WTC11 (cell line): ENCODE results near the gene MLC1. TPM values are rescaled to one million over a fixed set of nuclear protein-coding genes. Genes with fewer than 3 reads are reported as not detected.

Experiments used
- ATAC-seq: fragments of 200-7000 bp; cut with Tn5 transposase; 2 replicates; pipeline ENCODE4 v1.10.0; 2021; ENCODE audit warnings: mild to moderate bottlenecking, moderate library complexity
- CTCF ChIA-PET: fragments of 300-600 bp; sonication (Branson Sonifier 250); formaldehyde crosslinking; loops from one replicate; lab custom pipeline; 2021; ENCODE audit warnings: antibody characterized with exemption; lab: Charles Lee
- POLR2A ChIA-PET: fragments of 350-600 bp; sonication (Branson Sonifier 250); formaldehyde crosslinking; loops from one replicate; lab custom pipeline; 2021; ENCODE audit warnings: antibody characterized with exemption; lab: Charles Lee
- DNase-seq: peaks from one replicate; pipeline ENCODE4 v3.0.0; 2021; ENCODE audit warnings: low spot score
- H3K27ac Mint-ChIP-seq: 2 replicates; pipeline ENCODE4 v1.8.0; 2021; ENCODE audit warnings: mixed read lengths
- H3K27me3 Mint-ChIP-seq: 2 replicates; pipeline ENCODE4 v1.8.0; 2021; ENCODE audit warnings: low read depth, mild to moderate bottlenecking, moderate library complexity, mixed read lengths
- H3K36me3 Mint-ChIP-seq: 2 replicates; pipeline ENCODE4 v1.8.0; 2021; ENCODE audit warnings: mixed read lengths
- H3K4me1 Mint-ChIP-seq: 2 replicates; pipeline ENCODE4 v1.8.0; 2022; ENCODE audit warnings: mixed read lengths
- H3K4me3 Mint-ChIP-seq: 2 replicates; pipeline ENCODE4 v1.8.0; 2021; ENCODE audit warnings: mild to moderate bottlenecking, moderate library complexity, mixed read lengths
- H3K9me3 Mint-ChIP-seq: 2 replicates; pipeline ENCODE4 v1.8.0; 2021; ENCODE audit warnings: mixed read lengths
- EMX1 ChIP-seq: fragments of 250-450 bp; sonication (Bioruptor Pico); IDR thresholded peaks from 2 replicates; pipeline ENCODE4 v1.8.0; 2021; ENCODE audit warnings: mild to moderate bottlenecking
- GABPB1 ChIP-seq: sonication (generic); formaldehyde crosslinking; IDR thresholded peaks from 2 replicates; pipeline ENCODE4 v1.8.1; 2023; ENCODE audit warnings: mild to moderate bottlenecking, missing genetic modification reagents
- JUN ChIP-seq: sonication (generic); formaldehyde crosslinking; IDR thresholded peaks from 2 replicates; pipeline ENCODE4 v1.8.0; 2023; ENCODE audit warnings: mild to moderate bottlenecking, missing genetic modification reagents
- MXD4 ChIP-seq: fragments of 250-450 bp; sonication (Bioruptor Pico); IDR thresholded peaks from 2 replicates; pipeline ENCODE4 v1.8.0; 2021; ENCODE audit warnings: mild to moderate bottlenecking, moderate library complexity, borderline replicate concordance
- NR3C1 ChIP-seq: sonication (generic); formaldehyde crosslinking; conservative IDR thresholded peaks from 2 replicates; pipeline ENCODE4 v1.8.1; 2023; ENCODE audit warnings: low read depth, mild to moderate bottlenecking, missing genetic modification reagents
- PRRX2 ChIP-seq: fragments of 250-450 bp; sonication (Bioruptor Pico); IDR thresholded peaks from 2 replicates; pipeline ENCODE4 v1.8.0; 2021; ENCODE audit warnings: mild to moderate bottlenecking
- RELA ChIP-seq: sonication (generic); formaldehyde crosslinking; IDR thresholded peaks from 2 replicates; pipeline ENCODE4 v1.8.1; 2022; ENCODE audit warnings: missing genetic modification reagents, mild to moderate bottlenecking, borderline replicate concordance
- TCF7 ChIP-seq: sonication (generic); formaldehyde crosslinking; IDR thresholded peaks from 2 replicates; pipeline ENCODE4 v1.8.0; 2022; ENCODE audit warnings: mild to moderate bottlenecking, low read depth, missing genetic modification reagents, moderate library complexity
- TEAD1 ChIP-seq: sonication (generic); formaldehyde crosslinking; IDR thresholded peaks from 2 replicates; pipeline ENCODE4 v1.8.0; 2022; ENCODE audit warnings: mild to moderate bottlenecking, missing genetic modification reagents
- ZNF317 ChIP-seq: sonication (generic); formaldehyde crosslinking; IDR thresholded peaks from 2 replicates; pipeline ENCODE4 v1.8.1; 2023; ENCODE audit warnings: low read depth, mild to moderate bottlenecking, moderate library complexity, missing genetic modification reagents, borderline replicate concordance
- total RNA-seq: library from RNA; stranded (reverse); gene quantifications from 3 replicates; pipeline ENCODE4 v1.2.3, GENCODE V29; 2021
- TF ChIP-seq, protein P1 (sequence below): sonication (generic); formaldehyde crosslinking; IDR thresholded peaks from 2 replicates; pipeline ENCODE4 v1.8.1; 2022; ENCODE audit warnings: mild to moderate bottlenecking, missing genetic modification reagents, moderate library complexity, borderline replicate concordance
- TF ChIP-seq, protein P2 (sequence below): sonication (generic); formaldehyde crosslinking; IDR thresholded peaks from 2 replicates; pipeline ENCODE4 v1.8.1; 2023; ENCODE audit warnings: mild to moderate bottlenecking, moderate library complexity, missing genetic modification reagents
- TF ChIP-seq, protein P3 (sequence below): fragments of 250-450 bp; sonication (Bioruptor Pico); IDR thresholded peaks from 2 replicates; pipeline ENCODE4 v1.9.0; 2021; ENCODE audit warnings: moderate library complexity, mild to moderate bottlenecking, inconsistent platforms, borderline replicate concordance
- TF ChIP-seq, protein P4 (sequence below): fragments of 200-600 bp; IDR thresholded peaks from 2 replicates; pipeline ENCODE4 v1.8.0; 2022; ENCODE audit warnings: antibody characterized with exemption
- TF ChIP-seq, protein P5 (sequence below): sonication (generic); formaldehyde crosslinking; IDR thresholded peaks from 2 replicates; pipeline ENCODE4 v1.8.1; 2022; ENCODE audit warnings: missing genetic modification reagents, borderline replicate concordance
- TF ChIP-seq, protein P6 (sequence below): sonication (generic); formaldehyde crosslinking; IDR thresholded peaks from 2 replicates; pipeline ENCODE4 v1.8.1; 2023; ENCODE audit warnings: mild to moderate bottlenecking, missing genetic modification reagents, moderate library complexity
- TF ChIP-seq, protein P7 (sequence below): fragments of 250-450 bp; sonication (Bioruptor Pico); conservative IDR thresholded peaks from 2 replicates; pipeline ENCODE4 v1.9.0; 2021; ENCODE audit warnings: mild to moderate bottlenecking
- TF ChIP-seq, protein P8 (sequence below): sonication (generic); formaldehyde crosslinking; IDR thresholded peaks from 2 replicates; pipeline ENCODE4 v1.8.1; 2023; ENCODE audit warnings: mild to moderate bottlenecking, missing genetic modification reagents, borderline replicate concordance

MLC1 gene
- total RNA-seq, 1 experiment from 2014 or later = 0.13 TPM

DNA sequence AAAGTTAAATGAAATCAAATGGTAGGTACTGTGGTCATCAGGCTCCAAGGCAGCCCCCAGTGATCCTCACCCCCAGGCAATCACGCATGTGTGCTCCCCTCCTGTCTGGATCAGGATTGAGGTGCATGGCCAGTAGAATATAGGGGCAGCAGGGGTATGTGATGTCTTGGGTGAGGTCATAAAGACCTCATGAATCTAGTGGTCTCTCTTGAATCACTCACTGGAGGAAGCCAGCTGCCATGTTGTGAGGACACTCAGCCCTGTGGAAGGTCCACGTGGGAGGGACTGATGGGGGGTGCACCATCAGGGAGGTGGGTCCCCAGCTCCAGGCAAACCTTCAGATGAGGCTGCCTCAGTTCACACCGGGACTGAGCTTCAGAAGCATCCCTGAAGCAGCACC is 65.9 kb downstream of the MLC1 start (continued):
- TF ChIP-seq, protein P1, sequence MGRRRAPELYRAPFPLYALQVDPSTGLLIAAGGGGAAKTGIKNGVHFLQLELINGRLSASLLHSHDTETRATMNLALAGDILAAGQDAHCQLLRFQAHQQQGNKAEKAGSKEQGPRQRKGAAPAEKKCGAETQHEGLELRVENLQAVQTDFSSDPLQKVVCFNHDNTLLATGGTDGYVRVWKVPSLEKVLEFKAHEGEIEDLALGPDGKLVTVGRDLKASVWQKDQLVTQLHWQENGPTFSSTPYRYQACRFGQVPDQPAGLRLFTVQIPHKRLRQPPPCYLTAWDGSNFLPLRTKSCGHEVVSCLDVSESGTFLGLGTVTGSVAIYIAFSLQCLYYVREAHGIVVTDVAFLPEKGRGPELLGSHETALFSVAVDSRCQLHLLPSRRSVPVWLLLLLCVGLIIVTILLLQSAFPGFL (CRISPR knock-in tag) = no peak
- TF ChIP-seq, protein P2, sequence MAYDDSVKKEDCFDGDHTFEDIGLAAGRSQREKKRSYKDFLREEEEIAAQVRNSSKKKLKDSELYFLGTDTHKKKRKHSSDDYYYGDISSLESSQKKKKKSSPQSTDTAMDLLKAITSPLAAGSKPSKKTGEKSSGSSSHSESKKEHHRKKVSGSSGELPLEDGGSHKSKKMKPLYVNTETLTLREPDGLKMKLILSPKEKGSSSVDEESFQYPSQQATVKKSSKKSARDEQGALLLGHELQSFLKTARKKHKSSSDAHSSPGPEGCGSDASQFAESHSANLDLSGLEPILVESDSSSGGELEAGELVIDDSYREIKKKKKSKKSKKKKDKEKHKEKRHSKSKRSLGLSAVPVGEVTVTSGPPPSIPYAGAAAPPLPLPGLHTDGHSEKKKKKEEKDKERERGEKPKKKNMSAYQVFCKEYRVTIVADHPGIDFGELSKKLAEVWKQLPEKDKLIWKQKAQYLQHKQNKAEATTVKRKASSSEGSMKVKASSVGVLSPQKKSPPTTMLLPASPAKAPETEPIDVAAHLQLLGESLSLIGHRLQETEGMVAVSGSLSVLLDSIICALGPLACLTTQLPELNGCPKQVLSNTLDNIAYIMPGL (CRISPR knock-in tag) = no peak
- TF ChIP-seq ZNF317 (no peak), EMX1 (CRISPR knock-in tag) (no peak), TCF7 (no peak)
- TF ChIP-seq, all 79 proteins: peak for 0

DNA sequence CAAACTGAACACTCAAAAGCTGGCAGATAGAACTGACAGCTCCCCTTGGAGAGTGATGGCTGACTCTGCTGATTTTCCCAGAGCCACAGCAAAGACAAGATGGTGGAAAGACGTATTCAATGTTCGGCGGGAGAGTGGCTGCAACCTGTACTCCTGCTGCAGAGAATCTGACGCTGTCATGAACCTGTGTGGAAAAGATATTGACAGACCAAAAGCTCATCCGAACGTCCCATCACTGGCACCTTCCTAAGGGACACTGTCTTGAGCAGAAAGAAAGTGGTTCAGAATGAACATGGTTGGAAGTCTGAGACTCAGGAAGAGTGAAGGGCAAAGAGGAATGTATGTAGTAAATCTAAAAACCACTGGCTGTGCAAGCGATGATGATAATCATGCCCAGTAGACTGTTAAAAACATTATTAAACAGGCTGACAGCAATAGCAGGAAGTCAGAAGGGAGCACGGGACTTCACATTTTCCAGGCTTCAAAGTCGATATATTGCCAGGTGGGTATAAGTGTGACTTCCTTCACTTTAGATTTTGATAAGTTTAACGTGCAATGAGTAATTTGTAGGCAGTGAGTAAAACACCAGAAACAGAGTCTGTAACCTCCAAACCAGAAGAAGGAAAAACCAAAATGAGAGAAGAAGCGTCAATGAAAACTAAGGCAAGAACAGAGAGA is 66.5 kb downstream of the MLC1 start:
- no peak for ATAC-seq
- CTCF ChIA-PET = interaction anchor here (1.0 kb wide), 1 partner anchor 12 kb away, joined by 7 read pairs; no protein-coding TSS in a partner anchor
- TF ChIP-seq, protein P3, sequence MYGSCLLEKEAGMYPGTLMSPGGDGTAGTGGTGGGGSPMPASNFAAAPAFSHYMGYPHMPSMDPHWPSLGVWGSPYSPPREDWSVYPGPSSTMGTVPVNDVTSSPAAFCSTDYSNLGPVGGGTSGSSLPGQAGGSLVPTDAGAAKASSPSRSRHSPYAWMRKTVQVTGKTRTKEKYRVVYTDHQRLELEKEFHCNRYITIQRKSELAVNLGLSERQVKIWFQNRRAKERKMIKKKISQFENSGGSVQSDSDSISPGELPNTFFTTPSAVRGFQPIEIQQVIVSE (CRISPR knock-in tag) = no peak
- TF ChIP-seq TEAD1 (CRISPR knock-in tag) (no peak), NR3C1 (CRISPR knock-in tag) (no peak), MXD4 (CRISPR knock-in tag) (no peak), GABPB1 (CRISPR knock-in tag) (no peak), RELA (CRISPR knock-in tag) (no peak), ZNF317 (no peak), JUN (CRISPR knock-in tag) (no peak), PRRX2 (no peak)
- TF ChIP-seq, protein P4, sequence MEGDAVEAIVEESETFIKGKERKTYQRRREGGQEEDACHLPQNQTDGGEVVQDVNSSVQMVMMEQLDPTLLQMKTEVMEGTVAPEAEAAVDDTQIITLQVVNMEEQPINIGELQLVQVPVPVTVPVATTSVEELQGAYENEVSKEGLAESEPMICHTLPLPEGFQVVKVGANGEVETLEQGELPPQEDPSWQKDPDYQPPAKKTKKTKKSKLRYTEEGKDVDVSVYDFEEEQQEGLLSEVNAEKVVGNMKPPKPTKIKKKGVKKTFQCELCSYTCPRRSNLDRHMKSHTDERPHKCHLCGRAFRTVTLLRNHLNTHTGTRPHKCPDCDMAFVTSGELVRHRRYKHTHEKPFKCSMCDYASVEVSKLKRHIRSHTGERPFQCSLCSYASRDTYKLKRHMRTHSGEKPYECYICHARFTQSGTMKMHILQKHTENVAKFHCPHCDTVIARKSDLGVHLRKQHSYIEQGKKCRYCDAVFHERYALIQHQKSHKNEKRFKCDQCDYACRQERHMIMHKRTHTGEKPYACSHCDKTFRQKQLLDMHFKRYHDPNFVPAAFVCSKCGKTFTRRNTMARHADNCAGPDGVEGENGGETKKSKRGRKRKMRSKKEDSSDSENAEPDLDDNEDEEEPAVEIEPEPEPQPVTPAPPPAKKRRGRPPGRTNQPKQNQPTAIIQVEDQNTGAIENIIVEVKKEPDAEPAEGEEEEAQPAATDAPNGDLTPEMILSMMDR = no peak
- TF ChIP-seq, protein P5, sequence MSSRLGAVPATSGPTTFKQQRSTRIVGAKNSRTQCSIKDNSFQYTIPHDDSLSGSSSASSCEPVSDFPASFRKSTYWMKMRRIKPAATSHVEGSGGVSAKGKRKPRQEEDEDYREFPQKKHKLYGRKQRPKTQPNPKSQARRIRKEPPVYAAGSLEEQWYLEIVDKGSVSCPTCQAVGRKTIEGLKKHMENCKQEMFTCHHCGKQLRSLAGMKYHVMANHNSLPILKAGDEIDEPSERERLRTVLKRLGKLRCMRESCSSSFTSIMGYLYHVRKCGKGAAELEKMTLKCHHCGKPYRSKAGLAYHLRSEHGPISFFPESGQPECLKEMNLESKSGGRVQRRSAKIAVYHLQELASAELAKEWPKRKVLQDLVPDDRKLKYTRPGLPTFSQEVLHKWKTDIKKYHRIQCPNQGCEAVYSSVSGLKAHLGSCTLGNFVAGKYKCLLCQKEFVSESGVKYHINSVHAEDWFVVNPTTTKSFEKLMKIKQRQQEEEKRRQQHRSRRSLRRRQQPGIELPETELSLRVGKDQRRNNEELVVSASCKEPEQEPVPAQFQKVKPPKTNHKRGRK (CRISPR knock-in tag) = no peak
- TF ChIP-seq, protein P6, sequence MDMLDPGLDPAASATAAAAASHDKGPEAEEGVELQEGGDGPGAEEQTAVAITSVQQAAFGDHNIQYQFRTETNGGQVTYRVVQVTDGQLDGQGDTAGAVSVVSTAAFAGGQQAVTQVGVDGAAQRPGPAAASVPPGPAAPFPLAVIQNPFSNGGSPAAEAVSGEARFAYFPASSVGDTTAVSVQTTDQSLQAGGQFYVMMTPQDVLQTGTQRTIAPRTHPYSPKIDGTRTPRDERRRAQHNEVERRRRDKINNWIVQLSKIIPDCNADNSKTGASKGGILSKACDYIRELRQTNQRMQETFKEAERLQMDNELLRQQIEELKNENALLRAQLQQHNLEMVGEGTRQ (CRISPR knock-in tag) = no peak
- TF ChIP-seq, protein P7, sequence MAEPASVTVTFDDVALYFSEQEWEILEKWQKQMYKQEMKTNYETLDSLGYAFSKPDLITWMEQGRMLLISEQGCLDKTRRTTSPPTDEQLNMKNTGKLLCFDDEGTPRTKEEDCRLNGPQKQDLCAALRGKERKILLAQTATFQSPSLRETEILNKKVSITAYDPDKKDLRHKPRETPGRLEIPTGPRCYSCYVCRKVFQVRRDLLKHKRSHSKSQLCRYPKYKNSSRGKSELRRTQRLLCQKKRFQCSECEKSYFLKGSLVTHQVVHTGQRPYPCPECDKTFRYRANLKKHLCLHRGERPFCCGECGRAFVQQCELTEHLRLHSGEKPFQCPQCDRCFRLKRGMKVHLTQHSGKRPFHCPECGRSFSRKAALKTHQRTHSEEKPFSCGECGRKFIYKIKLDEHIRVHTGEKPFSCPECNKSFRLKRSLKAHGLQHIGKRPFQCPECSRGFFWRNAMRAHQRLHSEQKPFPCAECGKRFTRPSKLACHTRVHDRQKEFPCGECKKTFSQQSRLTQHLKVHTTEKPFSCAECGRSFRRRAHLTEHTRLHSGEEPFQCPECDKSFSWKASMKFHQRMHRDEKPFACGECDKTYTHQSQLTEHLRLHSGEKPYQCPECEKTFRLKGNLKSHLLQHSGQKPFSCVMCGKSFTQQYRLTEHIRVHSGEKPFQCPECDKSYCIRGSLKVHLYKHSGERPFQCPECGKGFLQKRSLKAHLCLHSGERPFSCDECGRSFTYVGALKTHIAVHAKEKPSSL (CRISPR knock-in tag) = no peak
- TF ChIP-seq, protein P2 (CRISPR knock-in tag) = no peak
- TF ChIP-seq, protein P8, sequence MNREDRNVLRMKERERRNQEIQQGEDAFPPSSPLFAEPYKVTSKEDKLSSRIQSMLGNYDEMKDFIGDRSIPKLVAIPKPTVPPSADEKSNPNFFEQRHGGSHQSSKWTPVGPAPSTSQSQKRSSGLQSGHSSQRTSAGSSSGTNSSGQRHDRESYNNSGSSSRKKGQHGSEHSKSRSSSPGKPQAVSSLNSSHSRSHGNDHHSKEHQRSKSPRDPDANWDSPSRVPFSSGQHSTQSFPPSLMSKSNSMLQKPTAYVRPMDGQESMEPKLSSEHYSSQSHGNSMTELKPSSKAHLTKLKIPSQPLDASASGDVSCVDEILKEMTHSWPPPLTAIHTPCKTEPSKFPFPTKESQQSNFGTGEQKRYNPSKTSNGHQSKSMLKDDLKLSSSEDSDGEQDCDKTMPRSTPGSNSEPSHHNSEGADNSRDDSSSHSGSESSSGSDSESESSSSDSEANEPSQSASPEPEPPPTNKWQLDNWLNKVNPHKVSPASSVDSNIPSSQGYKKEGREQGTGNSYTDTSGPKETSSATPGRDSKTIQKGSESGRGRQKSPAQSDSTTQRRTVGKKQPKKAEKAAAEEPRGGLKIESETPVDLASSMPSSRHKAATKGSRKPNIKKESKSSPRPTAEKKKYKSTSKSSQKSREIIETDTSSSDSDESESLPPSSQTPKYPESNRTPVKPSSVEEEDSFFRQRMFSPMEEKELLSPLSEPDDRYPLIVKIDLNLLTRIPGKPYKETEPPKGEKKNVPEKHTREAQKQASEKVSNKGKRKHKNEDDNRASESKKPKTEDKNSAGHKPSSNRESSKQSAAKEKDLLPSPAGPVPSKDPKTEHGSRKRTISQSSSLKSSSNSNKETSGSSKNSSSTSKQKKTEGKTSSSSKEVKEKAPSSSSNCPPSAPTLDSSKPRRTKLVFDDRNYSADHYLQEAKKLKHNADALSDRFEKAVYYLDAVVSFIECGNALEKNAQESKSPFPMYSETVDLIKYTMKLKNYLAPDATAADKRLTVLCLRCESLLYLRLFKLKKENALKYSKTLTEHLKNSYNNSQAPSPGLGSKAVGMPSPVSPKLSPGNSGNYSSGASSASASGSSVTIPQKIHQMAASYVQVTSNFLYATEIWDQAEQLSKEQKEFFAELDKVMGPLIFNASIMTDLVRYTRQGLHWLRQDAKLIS (CRISPR knock-in tag) = no peak

More for the DNA sequence above, 66.5 kb downstream of the MLC1 start:
- Mint-ChIP-seq H3K27me3 (peaks cover 36% of the 10 kb centered on the region), H3K27ac (no peak overlapping the region), H3K4me1 (no peaks in the 10 kb centered on the region), H3K4me3 (no peak overlapping the region), H3K9me3 (peaks cover 4% of the 10 kb centered on the region; the same call in 1 of the 2 replicates), H3K36me3 (no peaks in the 10 kb centered on the region)
- DNase-seq = no peak
- POLR2A ChIA-PET = no interaction called here
